ENCODE results near the gene MTMR1.

MTMR1 gene

DNA sequence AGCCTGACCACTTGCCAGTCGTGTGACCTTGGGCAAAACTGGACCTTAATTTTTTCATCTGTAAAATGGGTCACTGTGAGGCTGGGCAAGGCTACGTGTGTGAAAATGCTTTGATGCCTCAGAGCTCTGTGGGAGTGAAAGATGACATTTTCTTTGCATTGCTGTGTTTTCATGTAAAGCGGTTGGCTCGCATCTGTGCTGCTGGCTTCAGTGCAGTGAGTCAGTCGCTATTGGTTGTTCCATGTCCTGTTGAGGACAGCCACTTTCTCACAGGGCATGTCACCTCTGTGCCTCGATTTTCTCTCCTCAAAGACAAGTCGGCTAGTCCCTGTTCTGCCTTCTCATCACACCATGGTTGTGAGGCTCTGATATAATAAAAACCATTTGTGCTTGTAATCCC is 4.4 kb downstream of the MTMR1 start:
- no peak for DNase-seq (ENCODE audit: low read depth)

DNA sequence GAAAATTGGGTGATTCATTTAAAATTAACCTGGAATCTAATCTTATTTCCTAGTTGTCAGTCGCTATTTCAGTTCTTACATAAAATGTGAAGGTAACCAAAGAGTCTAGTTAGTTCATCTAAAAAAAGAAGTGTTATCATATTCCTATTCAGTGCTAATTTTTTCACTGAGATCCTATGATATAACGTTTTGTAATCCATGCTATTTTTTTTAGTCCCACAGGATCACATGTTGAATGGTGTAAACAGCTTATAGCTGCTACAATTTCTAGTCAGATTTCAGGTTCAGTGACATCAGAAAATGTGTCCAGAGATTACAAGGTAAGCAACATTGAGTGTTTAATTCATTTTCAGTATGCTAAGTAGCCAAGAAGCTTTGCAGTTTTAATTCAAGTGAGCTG is 5.8 kb downstream of the MTMR1 start:
- no peak for DNase-seq (ENCODE audit: low read depth)

DNA sequence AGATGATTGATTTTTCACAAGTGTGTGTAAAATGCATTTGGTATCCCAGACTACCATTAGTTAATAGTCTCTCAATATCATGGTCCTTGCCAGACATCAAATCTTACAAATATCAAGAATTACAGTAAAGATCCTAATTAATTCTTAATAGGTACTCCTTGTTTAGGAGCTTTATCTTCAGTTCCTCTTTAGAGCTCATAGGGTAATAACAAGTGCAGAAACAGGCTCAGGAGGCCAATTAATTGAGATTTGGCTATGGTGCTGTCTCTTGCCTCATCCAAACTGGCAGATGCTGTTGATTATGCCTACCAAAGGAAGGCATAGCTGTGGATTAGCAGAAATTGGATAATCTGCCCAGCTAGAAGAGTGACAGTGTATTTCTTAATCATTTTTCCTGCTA is 6.9 kb downstream of the MTMR1 start:
- no peak for DNase-seq (ENCODE audit: low read depth)

DNA sequence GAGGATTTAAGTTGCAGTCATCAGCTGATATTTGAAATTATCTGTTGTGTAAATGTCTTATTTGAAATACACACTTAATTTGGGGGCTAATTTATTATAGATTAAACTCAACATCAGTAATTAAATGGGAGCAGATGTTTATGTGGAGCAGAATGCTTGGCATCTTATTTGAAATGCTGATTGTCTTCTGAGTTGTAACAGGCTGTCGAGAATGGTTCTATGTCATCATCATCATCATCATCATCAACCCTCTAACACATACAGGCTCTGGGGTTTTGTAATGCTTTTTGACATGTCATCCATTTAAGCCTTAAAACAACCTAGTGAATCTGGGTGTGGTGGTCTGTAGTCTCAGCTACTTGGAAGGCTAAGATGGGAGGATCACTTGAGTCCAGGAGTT is 8.2 kb downstream of the MTMR1 start:
- DNase-seq (ENCODE audit: low read depth) = no peak

DNA sequence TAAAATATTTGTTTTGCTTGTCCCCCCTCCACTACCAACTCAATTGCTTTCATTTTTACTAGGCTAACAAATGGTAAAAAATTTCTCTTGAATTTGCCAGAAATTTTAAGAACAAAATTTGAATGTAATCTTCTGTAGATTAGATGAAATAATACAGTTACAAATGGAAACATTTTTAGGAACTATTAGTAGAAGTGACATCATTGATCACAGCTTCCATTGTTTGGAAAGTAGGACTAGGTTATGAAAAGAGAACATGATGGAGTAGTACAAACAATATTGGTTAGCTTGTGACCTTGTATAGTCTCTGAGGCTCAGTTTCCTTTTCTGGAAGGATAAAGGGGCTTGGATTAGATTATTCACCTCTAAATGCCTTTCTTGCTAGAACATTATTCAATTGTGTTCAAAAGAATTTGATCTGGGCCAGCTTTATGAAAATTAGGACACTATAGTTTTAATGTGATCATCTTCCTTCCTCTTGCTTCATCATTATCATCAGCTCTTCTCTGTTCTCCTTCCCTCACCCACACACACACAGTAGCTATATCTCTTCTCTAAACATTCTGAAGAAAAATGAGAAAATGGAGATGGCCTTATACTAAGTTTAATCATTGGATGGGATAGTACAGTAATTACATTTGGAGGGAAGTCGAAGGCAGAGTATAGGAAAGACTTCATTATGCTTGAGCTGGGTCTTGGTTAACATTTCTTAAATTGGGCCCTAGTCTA is 9.9 kb downstream of the MTMR1 start:
- no peak for DNase-seq (ENCODE audit: low read depth)

DNA sequence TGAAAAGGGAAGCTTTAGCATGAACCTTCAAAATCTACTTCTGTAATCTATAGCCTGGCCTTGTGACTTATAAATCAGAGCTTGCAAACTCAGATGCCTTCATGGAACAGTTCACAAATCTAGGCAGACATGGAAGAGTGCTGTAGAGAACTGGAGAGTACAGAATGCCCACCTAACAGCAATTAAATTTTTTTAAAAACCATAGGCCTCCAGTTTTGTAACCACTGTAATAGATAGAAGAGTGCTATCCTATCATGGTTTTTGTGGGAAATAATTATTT is 10.4 kb downstream of the MTMR1 start:
- DNase-seq (ENCODE audit: low read depth) = no peak

DNA sequence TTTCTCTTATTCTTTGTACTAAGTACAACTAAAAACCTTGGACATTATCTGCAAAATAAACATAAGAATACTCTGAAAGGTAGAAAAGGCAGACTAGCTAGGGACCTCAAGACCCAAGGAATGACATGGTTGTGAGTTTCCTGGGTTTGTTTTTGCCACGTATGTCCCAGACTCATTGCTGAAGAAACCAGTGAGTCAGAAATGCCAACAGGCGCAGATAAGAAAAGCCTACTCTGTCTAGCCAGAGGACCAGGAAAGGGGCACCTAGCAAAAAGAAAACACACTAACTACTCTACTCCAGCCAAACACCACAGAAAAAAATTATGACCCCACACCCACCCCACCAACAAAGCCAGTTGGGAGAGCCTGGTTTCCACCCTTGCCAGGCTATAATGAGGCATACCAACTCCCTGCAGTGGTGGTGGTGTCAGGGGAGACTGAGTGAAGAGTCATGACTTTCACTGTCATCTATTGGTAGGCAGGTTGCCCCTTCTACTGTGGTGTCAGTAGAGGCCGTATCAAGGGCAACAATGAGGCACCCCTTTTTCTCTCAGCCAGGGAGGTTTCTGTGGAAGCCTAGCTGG is 10.9 kb downstream of the MTMR1 start:
- DNase-seq (ENCODE audit: low read depth) = no peak

DNA sequence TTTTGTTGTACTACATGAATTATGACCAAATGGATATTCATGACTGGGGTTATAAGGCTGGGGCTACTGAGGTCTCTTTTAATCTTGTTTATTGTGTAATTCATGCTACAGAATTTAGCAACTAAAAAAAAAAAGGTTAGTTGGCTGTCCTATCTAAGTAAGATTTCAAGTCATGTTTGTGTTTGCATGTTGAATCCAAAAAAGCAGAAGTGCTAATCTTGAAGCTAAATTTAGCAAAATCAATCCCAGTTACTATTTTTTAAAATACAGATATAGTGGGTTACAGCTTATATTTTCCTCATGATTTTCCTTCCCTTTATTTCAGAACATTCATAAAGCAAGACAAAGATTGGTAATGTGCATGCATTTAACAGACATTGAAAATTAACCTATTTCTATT is 19.4 kb downstream of the MTMR1 start:
- no peak for DNase-seq (ENCODE audit: low read depth)

DNA sequence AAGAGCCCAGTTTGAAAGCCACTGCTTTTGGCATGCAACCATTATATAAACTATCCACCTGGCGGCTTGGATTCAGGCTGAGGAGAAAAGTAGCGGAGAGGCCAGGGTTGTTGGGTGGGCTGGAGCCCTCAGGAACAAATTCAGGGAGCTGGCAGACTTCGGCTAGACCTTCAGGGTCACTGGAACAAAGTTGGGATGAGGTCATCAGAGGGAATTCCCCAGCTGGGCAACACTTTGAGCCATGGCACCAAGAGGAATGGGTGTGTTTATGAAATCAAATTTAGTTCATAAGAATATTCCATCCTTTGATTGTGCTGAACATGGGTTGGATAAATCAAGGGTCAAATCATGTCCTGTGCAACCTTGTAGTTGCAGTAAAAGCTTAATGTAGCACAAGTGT is 22.0 kb downstream of the MTMR1 start:
- DNase-seq (ENCODE audit: low read depth) = no peak

DNA sequence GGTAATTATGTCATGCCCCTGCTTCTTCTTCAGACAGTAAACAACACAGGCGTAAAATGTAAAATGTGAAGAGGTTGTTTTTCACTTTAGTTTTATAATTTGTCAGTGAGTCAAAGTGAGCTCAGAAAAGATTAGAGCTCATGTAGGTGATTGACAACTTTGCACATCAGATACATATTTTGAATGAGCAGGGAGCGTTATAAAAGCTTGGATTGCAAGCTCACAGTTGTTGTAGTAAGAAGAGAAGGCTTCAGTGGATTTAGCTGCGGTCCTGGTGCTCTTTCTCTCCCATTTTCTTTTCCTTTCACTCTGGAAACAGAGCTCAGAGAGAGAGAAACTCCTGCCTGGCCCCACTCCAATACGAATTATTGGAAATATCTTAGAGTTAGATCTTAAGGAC is 26.4 kb downstream of the MTMR1 start:
- no peak for DNase-seq (ENCODE audit: low read depth)

DNA sequence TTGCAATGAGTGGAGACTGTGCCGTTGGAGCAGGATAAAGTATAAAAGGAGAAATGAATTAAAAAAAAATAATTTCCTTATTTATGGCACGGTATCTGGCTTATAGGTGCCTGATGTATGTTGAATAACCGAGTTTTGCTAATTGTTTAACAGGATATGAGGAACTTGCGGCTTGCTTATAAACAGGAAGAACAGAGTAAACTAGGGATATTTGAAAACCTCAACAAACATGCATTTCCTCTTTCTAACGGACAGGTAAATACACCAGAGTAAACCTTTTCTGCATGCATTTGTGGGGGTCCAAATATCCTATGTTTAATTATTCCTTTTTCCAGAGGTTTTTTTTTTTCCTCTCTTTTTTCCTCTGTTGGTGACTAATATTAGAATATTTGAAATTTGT is 36.8 kb downstream of the MTMR1 start:
- no peak for DNase-seq (ENCODE audit: low read depth)

DNA sequence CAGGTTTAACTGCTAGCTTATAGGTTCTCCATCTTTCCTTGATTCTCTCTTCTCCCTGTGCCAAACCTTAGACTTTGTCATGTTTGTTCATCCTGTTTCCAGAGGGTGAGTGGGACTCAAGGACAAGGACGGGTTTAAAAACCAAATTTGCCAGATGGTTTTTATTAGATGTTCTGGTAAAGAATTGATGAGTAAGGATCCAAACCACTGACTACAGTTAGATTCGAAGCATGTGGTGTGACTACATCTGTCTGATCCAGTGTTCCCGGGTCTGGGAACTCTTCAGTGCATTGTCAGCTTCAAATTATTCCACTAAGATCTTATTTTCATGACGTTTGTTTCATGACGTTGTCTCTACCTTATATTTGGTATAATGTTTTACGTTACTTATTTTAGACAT is 37.5 kb downstream of the MTMR1 start:
- DNase-seq (ENCODE audit: low read depth) = peak; percentile 37

DNA sequence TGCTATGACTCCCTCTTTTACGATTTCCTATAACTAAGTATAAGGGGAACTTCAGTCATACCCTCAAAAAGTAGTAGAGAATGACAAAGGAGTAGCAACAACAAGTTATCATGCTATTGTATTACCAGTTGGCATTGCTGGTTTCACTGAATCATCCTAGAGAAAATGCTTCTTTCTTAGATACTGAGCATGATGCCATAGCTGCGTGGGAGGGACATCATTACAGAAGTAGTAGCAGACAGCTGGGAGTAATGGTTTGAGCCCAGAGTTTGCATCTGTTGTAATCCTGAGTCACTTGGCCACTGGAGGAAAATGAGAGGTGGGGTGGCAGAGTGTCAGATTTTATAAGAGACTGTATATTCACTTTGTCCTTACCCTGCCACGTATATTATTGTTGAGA is 38.6 kb downstream of the MTMR1 start:
- DNase-seq (ENCODE audit: low read depth) = peak; percentile 86

DNA sequence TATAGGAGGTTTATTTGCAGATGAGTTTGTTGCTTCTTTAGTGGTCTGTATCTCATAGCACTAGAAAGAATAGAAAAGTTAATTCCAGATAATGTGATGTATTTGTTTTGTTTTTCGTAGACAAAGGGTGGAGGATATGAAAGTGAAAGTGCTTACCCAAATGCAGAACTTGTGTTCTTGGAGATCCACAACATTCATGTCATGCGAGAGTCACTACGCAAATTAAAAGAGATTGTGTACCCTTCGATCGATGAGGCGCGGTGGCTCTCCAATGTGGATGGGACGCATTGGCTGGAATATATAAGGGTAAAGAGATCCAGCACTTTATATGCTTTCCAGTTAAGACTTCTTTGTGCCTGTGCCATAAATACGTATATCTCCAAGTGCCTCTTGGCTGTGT is 43.3 kb downstream of the MTMR1 start:
- no peak for DNase-seq (ENCODE audit: low read depth)

DNA sequence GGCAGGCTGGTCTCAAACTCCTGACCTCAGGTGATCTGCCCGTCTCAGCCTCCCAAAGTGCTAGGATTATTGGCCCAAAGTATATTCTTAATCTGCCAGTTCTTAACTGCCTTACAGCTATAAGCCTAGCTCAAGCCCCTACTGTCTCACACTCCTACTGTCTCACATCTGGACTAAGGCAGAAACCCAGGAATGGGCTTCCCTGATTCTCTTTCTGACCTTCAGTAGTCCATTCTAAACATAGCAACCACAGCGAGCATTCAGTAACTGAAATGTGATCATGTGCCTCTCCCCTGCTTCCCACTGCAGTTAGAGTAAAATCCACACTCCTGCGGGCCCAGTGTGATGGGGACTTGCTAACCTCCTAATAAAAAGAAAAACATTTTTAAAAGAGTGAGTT is 58.9 kb downstream of the MTMR1 start:
- DNase-seq (ENCODE audit: low read depth) = no peak

DNA sequence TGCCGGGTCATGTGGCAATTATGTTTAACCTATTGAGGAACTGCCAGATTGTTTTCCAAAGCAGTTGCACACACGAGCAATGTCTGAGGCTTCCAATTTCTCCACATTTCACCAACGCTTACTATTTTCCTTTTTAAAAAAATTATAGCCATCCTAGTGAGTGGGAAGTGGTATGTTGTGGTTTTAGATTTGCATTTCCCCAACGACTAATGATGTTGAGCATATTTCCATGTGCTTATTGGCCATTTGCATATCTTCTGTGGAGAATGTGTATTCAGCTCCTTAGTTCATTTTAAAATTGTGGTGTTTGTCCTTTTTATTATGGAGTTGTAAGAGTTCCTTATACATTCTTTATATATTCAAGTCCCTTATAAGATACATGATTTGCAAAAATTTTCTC is 60.2 kb downstream of the MTMR1 start:
- DNase-seq (ENCODE audit: low read depth) = no peak

DNA sequence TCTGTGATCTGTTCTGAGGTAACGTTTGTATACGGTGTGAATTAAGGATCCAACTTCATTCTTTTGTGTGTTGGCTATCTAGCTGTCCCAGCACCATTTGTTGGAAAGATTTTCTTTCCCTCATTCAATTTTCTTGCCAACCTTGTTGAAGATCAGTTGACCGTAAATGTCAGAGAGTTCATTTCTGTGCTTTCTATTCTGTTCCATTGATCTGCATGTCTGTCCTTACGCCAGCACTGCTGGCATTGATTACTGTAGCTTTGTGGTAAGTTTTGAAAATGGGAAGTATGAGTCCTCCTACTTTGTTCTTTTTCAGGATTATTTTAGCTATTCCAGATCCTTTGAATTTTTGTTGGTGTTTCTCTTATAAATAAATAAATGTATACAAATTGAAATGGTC is 60.8 kb downstream of the MTMR1 start:
- DNase-seq (ENCODE audit: low read depth) = no peak

DNA sequence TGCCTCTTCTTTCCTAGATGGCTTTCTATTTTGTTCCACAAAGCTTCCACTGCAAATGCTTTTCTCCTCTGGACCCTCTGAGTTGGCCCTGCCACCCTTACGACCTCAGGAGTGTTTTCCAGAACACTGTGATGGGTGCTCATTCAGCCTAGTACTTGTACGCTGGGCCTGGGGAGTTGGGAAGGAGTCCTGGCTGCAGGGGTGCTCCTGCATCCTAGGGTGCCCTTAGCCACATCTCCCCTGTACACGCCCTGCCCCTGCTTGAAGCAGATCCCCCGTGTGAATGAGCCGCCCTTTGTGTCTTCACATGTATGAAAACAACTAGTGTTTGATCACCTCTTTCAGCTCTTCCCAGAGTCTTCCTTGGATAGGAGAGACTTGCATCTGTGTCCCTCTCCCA is 64.2 kb downstream of the MTMR1 start:
- no peak for DNase-seq (ENCODE audit: low read depth)

DNA sequence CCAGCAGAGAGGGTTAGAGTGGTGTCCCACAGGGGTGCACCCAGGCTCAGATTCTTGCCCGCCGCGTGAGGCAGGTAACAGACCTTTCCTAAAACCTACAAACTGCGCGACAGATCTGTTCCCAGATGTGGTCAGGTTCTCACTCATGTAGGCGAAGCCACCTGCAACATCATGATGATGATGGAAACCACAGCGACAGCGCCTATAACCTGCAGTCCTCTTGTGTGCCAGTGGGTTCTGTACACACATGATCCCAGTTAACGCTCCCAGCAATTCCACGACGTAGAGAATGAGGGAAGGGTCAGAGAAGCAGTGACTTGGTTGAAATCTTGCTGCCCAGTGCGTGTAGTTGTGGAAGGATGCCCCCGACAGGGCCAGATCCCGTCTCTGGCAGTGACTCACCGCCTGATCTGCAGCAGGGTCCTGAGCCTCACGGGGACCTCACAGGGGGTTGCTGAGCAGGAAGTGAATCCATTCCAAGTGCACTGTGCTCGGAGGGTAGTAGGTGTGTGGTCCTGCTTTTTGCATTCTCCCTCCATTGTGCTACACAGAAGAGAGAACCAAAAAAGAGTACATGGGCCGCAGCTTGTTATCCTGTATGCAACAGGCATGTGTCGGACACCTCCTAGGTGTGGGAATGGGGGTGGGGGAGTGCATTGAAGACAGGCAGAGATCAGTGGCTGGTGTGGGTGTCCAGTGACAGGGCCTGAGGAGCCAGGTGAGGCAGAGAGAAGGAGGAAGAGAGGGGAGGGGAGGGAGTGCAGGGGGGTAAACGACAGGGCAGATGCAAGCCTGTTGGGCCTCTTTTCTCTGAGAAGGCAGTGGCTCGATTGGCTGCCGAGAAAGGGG is 66.6 kb downstream of the MTMR1 start:
- no peak for DNase-seq (ENCODE audit: low read depth)

DNA sequence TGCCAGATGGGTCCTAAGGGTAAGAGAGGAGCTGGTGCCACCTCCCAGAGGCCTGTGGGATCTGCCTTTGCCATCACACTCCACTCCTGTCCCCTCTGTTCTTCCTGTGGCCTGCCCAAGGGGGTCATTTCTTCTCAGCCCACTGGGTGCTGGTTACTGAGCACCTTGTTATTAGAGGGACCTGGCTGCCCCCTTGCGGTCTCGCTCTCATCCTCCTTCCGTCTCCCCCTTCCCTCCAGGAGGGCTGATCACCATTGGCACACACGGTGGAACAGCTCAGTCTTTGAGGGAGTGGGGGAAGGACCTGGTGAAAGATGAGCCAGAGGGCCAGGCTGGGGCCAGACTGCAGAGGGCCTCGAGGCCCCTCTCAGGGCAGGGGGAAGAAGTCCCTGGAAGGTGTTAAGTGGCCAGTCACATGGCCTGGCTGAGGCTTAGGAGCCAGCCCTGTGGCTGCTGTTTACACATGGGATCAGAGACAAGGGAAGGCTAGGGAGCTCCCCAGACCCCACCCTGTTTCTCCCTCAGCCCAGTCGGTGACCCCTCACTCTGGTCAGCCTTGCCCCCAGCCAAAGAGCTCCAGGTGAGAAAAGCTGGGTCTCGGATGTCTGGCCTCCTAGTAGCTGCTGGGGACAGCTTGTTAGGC is 68.1 kb downstream of the MTMR1 start:
- no peak for DNase-seq (ENCODE audit: low read depth)

DNA sequence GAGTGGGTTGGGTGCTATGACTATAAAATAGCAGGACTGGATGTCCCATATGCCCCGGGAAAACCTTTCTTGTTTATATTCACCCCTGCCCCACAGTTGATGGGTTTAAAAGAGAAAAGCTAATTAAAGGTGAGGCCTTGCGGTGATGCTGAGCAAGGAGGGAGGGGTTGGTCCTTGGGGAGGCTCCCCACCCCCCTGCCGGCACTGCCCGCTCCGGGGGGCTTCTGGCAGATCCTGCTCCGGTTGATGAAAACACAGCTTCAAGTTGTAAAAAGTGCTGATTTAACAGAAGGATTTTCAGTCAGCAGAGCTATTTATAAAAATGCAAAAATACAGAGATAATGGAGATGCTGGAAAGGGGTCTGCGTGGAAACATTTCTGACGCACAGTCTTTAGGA is 68.6 kb downstream of the MTMR1 start:
- DNase-seq (ENCODE audit: low read depth) = no peak

DNA sequence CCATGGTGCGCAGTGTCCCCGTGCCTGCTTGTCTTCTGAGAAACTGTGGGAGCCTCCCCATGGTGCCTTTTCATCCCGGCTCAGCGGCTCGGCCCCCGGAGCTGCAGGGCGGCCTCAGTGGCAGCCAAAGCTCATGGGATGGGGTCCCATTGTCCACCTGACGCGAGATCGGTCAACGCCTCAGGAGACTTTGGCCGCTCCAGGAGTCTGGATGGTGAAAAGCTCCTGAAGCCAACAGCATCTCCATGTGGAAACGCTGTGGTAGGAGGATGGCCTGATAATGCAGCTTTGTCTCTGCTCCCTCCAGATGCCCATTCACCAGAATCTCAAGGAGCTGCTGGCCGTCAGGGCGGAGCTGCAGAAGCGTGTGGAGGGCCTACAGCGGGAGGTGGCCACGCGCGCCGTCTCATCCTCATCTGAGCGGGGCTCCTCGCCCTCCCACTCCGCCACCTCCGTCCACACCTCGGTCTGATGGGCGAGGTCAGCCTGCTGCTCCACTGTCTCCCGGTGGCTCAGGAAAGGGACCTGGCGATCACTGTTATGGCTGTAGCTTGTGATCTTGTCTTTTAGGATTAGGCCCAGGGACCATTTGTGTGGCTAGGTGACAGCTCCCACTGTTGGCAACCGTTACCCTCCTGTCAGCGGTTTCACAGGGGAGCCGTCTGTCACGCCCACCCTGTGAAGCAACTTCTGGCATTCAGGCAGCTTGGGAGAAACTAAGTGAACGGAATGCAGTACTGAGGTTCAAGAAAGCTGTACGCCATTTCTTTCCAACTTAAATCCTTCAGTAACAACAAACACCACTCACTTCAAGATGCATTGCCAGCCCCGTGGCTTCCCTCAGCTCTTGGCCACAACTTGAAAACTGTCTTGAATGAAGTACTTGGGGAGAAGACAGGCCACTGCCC is 69.3 kb downstream of the MTMR1 start:
- no peak for DNase-seq (ENCODE audit: low read depth)
